OCI-M1 (cell line): ENCODE results near the gene TPK1.
"Not testable (repeated sequence)": the region's sequence is repeated elsewhere in the genome, so short reads cannot be mapped to it uniquely, and the experiment has no call there.

Source experiments
- DNase-seq: peaks from one replicate; lab custom pipeline; 2025; lab: John Stamatoyannopoulos, UW

The TPK1 gene

DNA sequence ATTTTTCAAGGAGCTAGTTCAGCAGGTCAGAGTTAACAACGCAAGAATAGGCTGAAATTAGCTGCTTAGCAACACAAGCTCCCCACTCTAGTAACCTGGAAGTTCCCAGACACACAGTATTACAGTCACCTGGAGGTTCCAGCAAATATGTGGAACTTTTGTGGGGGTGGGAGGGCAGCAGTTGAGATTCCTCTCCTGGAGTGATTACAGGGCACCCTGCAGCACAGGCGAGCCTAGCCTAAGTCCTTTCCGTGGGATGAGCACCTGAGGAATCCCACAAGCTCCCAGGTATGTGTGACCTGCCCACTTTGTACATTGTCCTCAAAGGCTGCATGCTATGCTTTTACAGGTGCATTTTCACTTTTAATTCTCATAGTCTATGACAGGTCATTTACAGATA lies 13.6 kb downstream of the TPK1 start:
- DNase-seq = no peak

DNA sequence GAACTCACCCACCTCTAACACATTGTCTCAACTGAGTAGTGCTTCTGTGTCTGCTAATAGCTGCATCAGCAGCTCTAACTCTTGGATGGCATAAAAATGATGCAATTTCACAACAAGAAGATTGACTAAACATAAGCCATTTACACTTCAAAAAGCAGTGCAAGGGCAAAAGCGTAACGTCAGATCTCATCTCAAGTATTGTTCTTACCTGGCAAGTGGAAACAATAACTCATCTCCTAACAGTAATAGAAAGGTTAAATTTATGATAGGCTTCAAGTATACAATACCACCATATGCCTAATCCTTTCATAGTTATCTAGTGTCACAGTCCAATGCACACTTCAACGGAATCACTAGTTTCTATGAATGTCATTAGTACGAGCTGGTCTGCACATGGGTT lies 14.8 kb downstream of the TPK1 start:
- DNase-seq = no peak

- DNase-seq = no peak
Observed at GRCh38 chr7:144820552-144820951, 15.3 kb downstream of the TPK1 start.

DNA sequence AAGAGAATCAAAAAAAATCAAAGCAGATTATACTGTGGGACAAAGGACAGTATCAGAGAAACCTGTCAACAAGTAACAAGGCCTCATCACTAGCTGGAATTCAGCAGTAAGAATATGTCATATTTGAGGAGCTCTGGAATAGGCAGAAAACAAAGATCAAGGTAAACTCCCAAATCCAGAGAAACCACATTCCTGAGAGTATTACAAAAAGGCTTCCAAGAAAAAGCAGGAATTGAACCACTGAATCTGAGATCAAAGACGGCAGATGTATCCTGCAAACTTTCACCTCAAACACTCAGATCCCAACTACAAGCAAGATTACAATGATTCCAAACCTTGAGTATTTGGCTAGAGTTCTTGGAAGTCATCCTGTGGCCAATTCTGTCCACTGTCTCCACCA lies 16.3 kb downstream of the TPK1 start:
- DNase-seq = no peak

GRCh38 chr7:144818511-144818910 lies 17.3 kb downstream of the TPK1 start:
- no peak for DNase-seq

- DNase-seq = no peak
Observed at GRCh38 chr7:144817001-144817400, 18.9 kb downstream of the TPK1 start.

DNA sequence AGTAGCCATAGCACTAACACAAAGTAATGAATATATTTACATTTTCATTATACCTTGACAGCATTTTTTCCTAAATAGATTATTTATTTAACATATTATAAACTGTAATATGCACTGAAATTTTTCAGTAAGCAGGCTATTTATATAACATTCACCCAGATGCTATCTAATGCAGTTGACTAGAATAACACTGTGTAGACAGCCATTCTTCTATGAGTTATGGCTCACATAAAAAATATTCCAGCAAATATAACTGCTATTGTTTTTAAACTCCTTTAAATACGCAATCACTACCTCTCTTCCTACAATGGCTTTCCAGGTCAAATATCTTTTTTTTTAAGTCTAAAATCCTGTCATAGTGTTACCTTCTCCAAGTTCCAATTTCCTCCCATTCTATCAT lies 21.6 kb downstream of the TPK1 start:
- no peak for DNase-seq

DNA sequence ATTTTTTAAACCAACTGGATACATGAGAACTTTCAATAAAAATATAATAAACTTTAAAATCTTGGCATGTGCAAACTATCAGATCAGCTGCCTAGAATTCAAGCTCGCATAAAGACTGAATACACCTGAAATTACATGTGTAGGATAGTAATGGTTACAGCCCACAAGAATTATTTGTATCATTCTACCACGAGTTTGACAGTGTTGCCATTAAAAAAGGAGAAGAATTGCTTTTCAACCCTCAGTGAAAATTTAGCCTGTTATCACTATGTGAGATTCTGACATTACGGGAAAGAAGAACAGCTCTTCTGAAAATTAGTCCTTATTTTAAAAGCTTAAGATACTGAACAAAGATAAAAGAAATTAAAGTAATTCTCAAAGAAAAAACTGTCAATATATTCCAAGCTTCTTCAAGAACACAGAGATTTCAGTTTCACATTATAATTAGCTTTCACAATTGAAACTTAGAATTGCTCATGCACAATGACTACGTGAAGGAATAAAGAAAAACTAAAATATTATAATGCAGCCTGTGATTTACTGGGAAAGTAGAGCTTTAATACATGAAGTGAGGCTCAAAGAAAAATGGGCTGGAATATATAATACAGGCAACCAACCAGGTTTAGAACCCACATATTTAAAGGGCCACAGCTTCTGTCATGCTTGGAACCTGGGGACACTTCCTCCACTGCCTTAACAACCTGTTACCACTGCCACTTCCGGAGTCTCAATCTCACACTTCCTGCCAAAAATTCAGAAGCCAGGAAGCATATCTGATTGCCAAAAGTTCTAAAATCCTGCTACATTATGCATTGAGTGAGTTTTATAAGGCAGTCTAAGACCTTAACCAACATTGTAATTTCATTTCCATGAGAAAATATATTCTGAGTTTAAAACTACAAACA lies 23.2 kb downstream of the TPK1 start:
- DNase-seq = no peak

DNA sequence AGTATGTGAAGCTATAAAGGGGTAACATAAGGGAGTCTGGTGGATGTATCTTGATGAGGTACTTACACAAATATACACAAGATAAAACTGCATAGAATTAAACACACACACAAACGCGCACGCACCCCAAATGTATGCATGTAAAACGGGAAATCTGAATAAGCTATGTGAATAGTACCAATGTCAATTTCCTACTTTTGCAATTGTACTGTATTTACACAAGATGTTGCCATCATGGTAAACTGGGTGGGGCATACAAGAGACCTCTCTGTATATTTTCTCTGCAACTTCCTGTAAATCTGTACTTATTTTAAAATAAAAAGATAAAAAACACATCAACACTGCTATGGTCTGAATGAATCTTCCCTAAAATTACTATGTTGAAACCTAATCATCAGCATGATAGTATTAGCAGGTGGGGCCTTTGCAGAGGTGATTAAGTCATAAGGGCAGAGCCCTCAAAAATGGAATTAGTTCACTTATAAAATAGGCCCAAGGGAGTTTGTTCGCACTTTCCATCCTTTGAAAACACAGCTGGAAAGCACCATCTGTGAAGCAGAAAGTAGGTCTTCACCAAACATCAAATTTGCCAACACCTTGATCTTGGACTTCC lies 30.1 kb downstream of the TPK1 start:
- DNase-seq = no peak

DNA sequence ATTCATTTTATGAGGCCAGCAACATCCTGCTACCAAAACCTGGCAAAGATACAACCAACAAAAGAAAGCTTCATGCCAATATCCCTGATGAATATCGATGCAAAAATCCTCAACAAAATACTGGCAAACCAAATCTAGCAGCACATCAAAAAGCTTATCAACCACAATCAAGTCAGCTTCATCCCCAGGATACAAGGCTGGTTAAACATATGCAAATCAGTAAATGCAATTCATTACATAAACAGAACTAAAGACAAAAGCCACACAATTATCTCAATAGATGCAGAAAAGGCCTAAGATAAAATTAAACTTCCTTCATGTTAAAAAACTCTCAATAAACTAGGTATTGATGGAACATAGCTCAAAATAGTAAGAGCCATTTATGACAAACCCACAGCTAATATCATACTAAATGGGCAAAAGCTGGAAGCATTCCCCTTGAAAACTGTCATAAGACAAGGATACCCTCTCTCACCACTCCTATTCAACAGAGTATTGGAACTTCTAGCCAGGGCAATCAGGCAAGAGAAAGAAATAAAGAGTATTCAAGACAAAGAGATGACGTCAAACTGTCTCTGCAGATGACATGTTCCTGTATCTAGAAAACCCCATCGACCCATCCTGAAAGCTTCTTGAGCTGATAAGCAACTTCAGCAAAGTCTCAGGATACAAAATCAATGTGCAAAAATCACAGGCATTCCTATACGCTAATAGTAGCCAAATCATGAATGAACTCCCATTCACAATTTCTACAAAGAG lies 35.0 kb downstream of the TPK1 start:
- DNase-seq = not testable (repeated sequence)

DNA sequence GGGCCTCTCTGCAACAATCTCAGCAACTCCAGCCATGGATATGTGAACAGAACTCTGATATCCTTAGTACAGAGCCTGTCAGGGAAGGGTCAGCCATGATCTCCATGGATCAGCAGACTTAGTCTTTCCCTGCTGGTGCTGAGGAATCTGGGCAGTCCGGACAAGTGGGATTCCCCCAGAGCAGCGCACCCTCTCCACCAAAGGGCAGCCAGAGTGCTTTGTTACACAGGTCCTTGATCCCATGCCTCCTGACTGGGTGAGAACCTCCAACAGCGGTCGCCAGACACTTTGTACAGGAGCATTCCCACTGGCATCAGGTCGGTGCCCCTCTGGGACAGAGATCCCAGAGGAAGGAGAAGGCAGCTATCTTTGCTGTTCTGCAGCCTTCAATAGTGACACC lies 38.9 kb downstream of the TPK1 start:
- no peak for DNase-seq

- no peak for DNase-seq
Observed at GRCh38 chr7:144792050-144792449, 43.8 kb downstream of the TPK1 start.

DNA sequence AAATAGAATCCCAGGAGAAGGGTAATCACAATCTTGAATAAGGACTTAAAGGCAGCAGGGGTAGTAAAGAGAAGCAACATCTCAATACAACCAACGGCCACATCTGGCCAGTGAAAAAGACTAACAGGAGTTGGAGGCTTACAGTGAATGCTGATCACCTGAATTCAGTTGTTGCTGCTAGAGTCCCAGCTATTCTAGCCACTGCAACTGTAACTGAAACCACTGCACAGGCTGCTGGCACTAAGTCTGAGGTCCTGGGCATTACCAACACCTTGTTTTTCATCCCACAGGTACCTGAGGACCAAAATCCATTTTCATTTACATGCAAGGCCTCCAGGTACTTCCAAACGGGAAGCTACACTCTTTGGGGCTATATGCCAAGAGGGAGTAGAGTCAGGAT lies 44.4 kb downstream of the TPK1 start:
- no peak for DNase-seq

DNA sequence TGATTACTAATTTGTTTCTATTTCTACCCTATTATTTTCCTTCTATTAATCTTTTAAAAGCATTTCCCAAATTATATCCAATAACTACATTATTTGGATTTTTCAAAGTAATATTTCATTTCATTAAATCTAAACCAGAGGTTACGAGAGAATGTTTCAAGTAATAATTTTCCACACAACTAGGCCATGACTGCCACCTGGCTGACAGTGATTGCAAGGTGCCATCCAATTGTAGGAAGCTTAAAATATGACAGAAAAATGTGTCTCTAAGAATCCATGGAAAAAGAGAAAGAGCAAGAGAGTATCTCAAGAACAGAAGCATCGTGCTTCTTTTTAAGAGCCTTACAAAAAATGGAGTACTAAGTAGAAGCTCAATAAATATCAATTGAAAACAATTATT lies 48.7 kb downstream of the TPK1 start:
- no peak for DNase-seq

- no peak for DNase-seq
Observed at GRCh38 chr7:144786522-144786921, 49.3 kb downstream of the TPK1 start.

GRCh38 chr7:144786079-144786478 lies 49.8 kb downstream of the TPK1 start:
- no peak for DNase-seq

DNA sequence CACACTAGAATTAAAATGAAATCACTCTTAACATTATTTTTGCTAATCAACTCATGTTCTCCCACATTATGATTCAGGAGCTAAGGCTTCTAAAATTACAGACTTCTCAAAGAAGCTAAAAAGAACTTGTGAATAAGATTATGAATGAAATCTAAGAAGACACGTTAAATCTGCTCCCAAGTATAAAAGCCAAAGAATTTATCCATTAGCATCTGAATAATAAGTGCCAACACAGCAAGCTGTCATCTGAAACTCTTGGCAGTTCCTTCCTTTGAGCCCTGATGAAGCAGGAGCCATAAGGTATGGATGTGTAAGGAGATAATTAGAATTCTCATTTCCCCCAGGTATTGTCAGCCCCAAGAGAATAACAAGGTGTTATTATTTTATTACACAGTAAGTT lies 50.3 kb downstream of the TPK1 start:
- DNase-seq = no peak

DNA sequence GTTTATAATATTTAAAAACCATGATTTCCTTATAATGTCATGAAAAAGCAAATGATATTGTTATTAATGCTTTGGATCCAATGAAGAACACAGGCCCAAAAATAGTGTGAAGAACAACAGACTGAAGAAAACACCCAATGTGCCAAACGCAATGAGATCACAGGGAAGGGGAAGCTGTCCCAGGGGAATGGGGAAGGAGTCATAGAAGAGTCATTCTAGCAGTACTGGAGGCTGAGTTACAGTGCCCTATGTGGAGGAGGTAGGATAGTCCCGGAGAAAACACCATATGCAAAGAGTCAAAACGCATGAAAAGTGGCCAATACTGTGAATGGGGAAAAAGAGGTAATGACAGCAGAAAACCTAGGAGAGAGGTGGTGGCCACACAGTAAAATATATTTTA lies 50.9 kb downstream of the TPK1 start:
- DNase-seq = no peak

GRCh38 chr7:144784441-144784840 lies 51.4 kb downstream of the TPK1 start:
- no peak for DNase-seq

GRCh38 chr7:144782883-144783282 lies 53.0 kb downstream of the TPK1 start:
- no peak for DNase-seq

DNA sequence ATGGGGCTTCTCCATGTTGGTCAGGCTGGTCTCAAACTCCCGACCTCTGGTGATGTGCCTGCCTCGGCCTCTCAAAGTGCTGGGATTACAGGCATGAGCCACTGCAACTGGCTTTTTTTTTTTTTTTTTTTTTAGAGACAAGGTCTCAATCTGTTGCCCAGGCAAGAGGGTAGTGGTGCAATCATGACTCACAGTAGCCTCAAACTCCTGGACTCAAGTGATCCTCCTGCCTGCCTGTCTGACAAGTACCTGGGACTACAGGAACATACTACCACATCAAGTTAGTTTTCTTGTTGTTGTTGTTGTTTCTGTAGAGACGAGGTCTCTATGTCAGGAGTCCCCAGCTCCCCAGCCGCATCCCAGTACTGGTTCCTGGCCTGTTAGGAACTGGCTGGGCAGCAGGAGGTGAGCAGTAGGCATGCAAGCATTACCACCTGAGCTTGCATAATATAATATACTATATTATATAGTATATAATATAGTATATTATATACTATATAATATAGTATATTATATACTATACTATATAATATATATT lies 55.7 kb downstream of the TPK1 start:
- no peak for DNase-seq

DNA sequence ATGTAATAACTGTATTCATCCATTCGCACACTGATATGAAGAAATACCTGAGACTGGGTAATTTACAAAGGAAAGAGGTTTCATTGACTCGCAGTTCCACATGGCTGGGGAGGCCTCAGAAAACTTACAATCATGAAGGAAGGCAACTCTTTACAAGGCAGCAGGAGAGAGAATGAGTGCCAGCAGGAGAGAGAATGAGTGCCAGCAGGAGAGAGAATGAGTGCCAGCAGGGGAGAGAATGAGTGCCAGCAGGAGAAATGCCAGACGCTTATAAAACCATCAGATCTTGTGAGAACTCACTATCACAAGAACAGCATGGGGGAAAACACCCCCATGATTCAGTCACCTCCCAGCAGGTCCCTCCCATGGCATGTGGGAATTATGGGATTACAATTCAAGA lies 58.0 kb downstream of the TPK1 start:
- DNase-seq = not testable (repeated sequence)
